GM21737 (cell line): ENCODE measurements around the gene SAP30L.

Experiments
- ATAC-seq: cut with Tn5 transposase; IDR thresholded peaks from one replicate; pipeline ENCODE4 v1.9.1; 2021; ENCODE audit warnings: mild to moderate bottlenecking, moderate library complexity; ENCODE audit not compliant: unreplicated experiment

Gene SAP30L

GRCh38 chr5:154418344-154418820 lies 27.4 kb upstream of the SAP30L start:
- no peak for ATAC-seq

- no peak for ATAC-seq
These were observed 26.6 kb upstream of the SAP30L start for GRCh38 chr5:154419236-154419635.

- no peak for ATAC-seq
These were observed 23.9 kb upstream of the SAP30L start for GRCh38 chr5:154421868-154422267.

- no peak for ATAC-seq
These were observed 23.5 kb upstream of the SAP30L start for GRCh38 chr5:154422298-154422697.

- ATAC-seq: no peak
These were observed 17.6 kb upstream of the SAP30L start for GRCh38 chr5:154428208-154428607.

- ATAC-seq: no peak
These were observed 16.5 kb upstream of the SAP30L start for GRCh38 chr5:154429341-154429740.

GRCh38 chr5:154430466-154430865 lies 15.3 kb upstream of the SAP30L start:
- ATAC-seq: no peak

GRCh38 chr5:154430961-154431630 lies 14.7 kb upstream of the SAP30L start:
- ATAC-seq: no peak

GRCh38 chr5:154435226-154435625 lies 10.6 kb upstream of the SAP30L start:
- ATAC-seq: no peak

- no peak for ATAC-seq
These were observed 8.4 kb upstream of the SAP30L start for GRCh38 chr5:154437281-154437965.

- ATAC-seq: no peak
These were observed 5.3 kb upstream of the SAP30L start for GRCh38 chr5:154440540-154440939.

GRCh38 chr5:154442801-154443200 lies 3.0 kb upstream of the SAP30L start:
- ATAC-seq: no peak

- ATAC-seq: peak; percentile 21
These were observed 1.0 kb upstream of the SAP30L start for GRCh38 chr5:154444556-154445421.

GRCh38 chr5:154446195-154447088 lies 645 bp downstream of the SAP30L start:
- peak; percentile 21 for ATAC-seq

- ATAC-seq: no peak
These were observed 1.4 kb downstream of the SAP30L start for GRCh38 chr5:154447089-154447725.

- ATAC-seq: no peak
These were observed 4.0 kb downstream of the SAP30L start for GRCh38 chr5:154449786-154450185.

- no peak for ATAC-seq
These were observed 6.2 kb downstream of the SAP30L start for GRCh38 chr5:154451957-154452356.

- ATAC-seq: no peak
These were observed 9.8 kb downstream of the SAP30L start for GRCh38 chr5:154455585-154455984.

- no peak for ATAC-seq
These were observed 10.7 kb downstream of the SAP30L start for GRCh38 chr5:154456540-154456939.

GRCh38 chr5:154459015-154459414 lies 13.2 kb downstream of the SAP30L start:
- no peak for ATAC-seq
